Epithelial cell of proximal tubule (primary cell): ENCODE data around the gene SSRP1. TPM values are rescaled to one million over a fixed set of nuclear protein-coding genes. Genes with fewer than 3 reads are reported as not detected.
"Not testable (repeated sequence)": the region's sequence is repeated elsewhere in the genome, so short reads cannot be mapped to it uniquely, and the experiment has no call there.

ENCODE experiments used
- DNase-seq: peaks from one replicate; pipeline ENCODE4 v3.0.0-alpha.2; 2011; ENCODE audit warnings: low read depth
- H3K4me3 ChIP-seq: 2 replicates; pipeline ENCODE4 v1.5.1; 2011; ENCODE audit warnings: low read depth, mild to moderate bottlenecking, low read length
- CTCF ChIP-seq: conservative IDR thresholded peaks from 2 replicates; pipeline ENCODE4 v1.5.1; 2012; ENCODE audit warnings: low read depth, mild to moderate bottlenecking, low read length
- total RNA-seq: library from RNA; depleted of rRNA; stranded (reverse); fragments of >200 nt; gene quantifications from 2 replicates; pipeline ENCODE4 v1.2.3, GENCODE V29; 2015

SSRP1 gene
- total RNA-seq, 1 donor from 2014 or later: 141 TPM

GRCh38 chr11:57338142-57338541 is 2.5 kb upstream of the SSRP1 start, which contains the start of gene P2RX3:
P2RX3 (plus strand) TSS chr11:57338352; CDS start chr11:57338551, 199 bp downstream.
- DNase-seq: no peak
- no peak within 1 kb of the TSS for H3K4me3 ChIP-seq
- no peak for TF ChIP-seq CTCF

GRCh38 chr11:57336856-57337255 is 1.2 kb upstream of the SSRP1 start:
- not testable (repeated sequence) for H3K4me3 ChIP-seq, DNase-seq

- no peak for TF ChIP-seq CTCF
- H3K4me3 ChIP-seq: peak overlapping the region; percentile 75
These were observed 497 bp upstream of the SSRP1 start for GRCh38 chr11:57336111-57336666.

DNA sequence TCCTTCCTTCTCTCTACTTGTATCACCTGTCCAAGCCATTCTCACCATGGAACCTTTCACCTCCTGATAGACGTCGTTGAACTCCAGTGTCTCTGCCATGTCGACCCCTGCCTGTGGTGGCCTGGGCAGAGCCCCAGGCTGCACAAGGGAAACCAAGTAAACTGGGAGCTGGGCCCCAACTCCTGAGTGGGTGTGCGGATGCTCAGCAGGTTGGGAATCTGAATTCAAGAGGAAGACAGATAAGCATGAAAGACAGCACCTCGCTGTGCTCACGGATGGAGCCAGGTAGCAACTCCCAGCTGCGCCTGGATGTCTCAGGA is 709 bp downstream of the SSRP1 start:
- no peak for DNase-seq
- peak overlapping the region; percentile 75 for H3K4me3 ChIP-seq
- TF ChIP-seq CTCF: no peak

More at GRCh38 chr11:57336111-57336666, 497 bp upstream of the SSRP1 start:
- no peak for DNase-seq

DNA sequence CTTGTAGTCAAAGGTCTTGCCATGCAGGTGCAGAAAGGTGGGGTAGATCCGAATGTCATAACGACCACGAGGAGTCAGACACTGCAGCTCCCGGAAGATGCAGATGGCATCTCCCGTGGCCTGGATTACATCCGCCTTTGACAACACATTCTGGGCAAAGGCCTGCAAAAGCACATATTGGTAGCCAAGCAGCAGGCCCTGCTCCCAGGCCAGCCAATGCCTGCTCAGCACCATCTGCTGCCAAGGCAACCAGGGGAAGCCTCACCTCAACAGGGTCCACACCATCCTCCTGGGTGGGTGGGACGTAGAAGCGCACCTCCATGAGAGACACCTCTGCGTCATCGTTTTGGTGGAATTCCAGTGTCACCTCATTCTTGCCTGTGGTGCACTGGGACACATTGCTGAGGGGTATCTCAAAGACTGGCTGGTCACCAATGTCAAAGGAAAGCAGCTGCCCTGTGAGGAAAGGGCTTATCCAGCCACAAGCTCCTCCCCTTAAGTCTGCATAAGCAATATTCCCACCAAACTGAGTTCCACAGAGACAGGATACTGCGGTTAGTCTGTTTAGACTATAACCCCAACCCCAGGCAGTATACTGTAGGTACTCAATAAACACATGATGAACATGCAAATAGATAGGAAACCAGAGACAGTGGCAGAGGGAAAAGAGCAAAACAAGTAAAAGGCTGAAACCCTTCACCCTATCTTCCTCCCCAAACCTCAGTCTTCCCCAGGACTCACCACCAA is 2.8 kb downstream of the SSRP1 start:
- no peak for DNase-seq
- no peak for TF ChIP-seq CTCF
- H3K4me3 ChIP-seq: no peak overlapping the region

GRCh38 chr11:57331720-57332119 is 4.0 kb downstream of the SSRP1 start:
- DNase-seq: no peak
- no peak overlapping the region for H3K4me3 ChIP-seq
- TF ChIP-seq CTCF: no peak

DNA sequence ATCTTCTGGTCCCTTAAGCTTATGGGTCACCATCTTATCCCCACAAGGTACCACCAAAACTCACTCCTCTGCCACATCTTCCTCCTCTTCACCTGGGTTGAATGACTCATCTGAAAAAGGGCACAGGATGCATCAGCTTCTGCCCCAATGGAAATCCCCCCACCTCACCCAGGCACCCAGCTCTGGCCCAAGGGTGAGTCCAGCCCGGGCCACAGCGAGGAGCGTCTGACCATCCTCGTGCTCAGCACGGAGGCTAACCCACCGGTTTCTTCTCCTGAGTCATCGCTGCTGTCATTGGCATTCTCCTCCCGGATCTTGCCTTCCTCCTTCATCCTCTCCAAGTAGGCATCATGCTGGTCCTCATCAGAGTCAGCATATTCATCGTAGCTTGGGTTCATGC is 5.7 kb downstream of the SSRP1 start:
- no peak overlapping the region for H3K4me3 ChIP-seq
- DNase-seq: no peak
- no peak for TF ChIP-seq CTCF
